WTC11 (cell line): ENCODE results near the gene PRCD. TPM values are rescaled to one million over a fixed set of nuclear protein-coding genes. Genes with fewer than 3 reads are reported as not detected.
A peak's percentile ranks its signal among the peaks of the same experiment; 100 is the strongest.

ENCODE experiments used
- ATAC-seq: fragments of 200-7000 bp; cut with Tn5 transposase; 2 replicates; pipeline ENCODE4 v1.10.0; 2021; ENCODE audit warnings: mild to moderate bottlenecking, moderate library complexity
- CTCF ChIA-PET: fragments of 300-600 bp; sonication (Branson Sonifier 250); formaldehyde crosslinking; loops from one replicate; lab custom pipeline; 2021; ENCODE audit warnings: antibody characterized with exemption; lab: Charles Lee
- POLR2A ChIA-PET: fragments of 350-600 bp; sonication (Branson Sonifier 250); formaldehyde crosslinking; loops from one replicate; lab custom pipeline; 2021; ENCODE audit warnings: antibody characterized with exemption; lab: Charles Lee
- DNase-seq: peaks from one replicate; pipeline ENCODE4 v3.0.0; 2021; ENCODE audit warnings: low spot score
- H3K27ac Mint-ChIP-seq: 2 replicates; pipeline ENCODE4 v1.8.0; 2021; ENCODE audit warnings: mixed read lengths
- H3K27me3 Mint-ChIP-seq: 2 replicates; pipeline ENCODE4 v1.8.0; 2021; ENCODE audit warnings: low read depth, mild to moderate bottlenecking, moderate library complexity, mixed read lengths
- H3K36me3 Mint-ChIP-seq: 2 replicates; pipeline ENCODE4 v1.8.0; 2021; ENCODE audit warnings: mixed read lengths
- H3K4me1 Mint-ChIP-seq: 2 replicates; pipeline ENCODE4 v1.8.0; 2022; ENCODE audit warnings: mixed read lengths
- H3K4me3 Mint-ChIP-seq: 2 replicates; pipeline ENCODE4 v1.8.0; 2021; ENCODE audit warnings: mild to moderate bottlenecking, moderate library complexity, mixed read lengths
- H3K9me3 Mint-ChIP-seq: 2 replicates; pipeline ENCODE4 v1.8.0; 2021; ENCODE audit warnings: mixed read lengths
- CDX4 ChIP-seq: fragments of 250-450 bp; sonication (Bioruptor Pico); IDR thresholded peaks from 2 replicates; pipeline ENCODE4 v1.9.0; 2021; ENCODE audit warnings: moderate library complexity, mild to moderate bottlenecking, inconsistent platforms, borderline replicate concordance
- E2F1 ChIP-seq: sonication (generic); formaldehyde crosslinking; IDR thresholded peaks from 2 replicates; pipeline ENCODE4 v1.8.0; 2022; ENCODE audit warnings: mild to moderate bottlenecking, missing genetic modification reagents
- EMX1 ChIP-seq: fragments of 250-450 bp; sonication (Bioruptor Pico); IDR thresholded peaks from 2 replicates; pipeline ENCODE4 v1.8.0; 2021; ENCODE audit warnings: mild to moderate bottlenecking
- ETV6 ChIP-seq: sonication (generic); formaldehyde crosslinking; IDR thresholded peaks from 2 replicates; pipeline ENCODE4 v1.8.1; 2022; ENCODE audit warnings: mild to moderate bottlenecking, missing genetic modification reagents
- GABPB1 ChIP-seq: sonication (generic); formaldehyde crosslinking; IDR thresholded peaks from 2 replicates; pipeline ENCODE4 v1.8.1; 2023; ENCODE audit warnings: mild to moderate bottlenecking, missing genetic modification reagents
- MAX ChIP-seq: sonication (generic); formaldehyde crosslinking; IDR thresholded peaks from 2 replicates; pipeline ENCODE4 v1.8.0; 2022; ENCODE audit warnings: mild to moderate bottlenecking, missing genetic modification reagents
- NFE2L1 ChIP-seq: sonication (generic); formaldehyde crosslinking; IDR thresholded peaks from 2 replicates; pipeline ENCODE4 v1.8.1; 2023; ENCODE audit warnings: missing genetic modification reagents
- NFYB ChIP-seq: sonication (generic); formaldehyde crosslinking; conservative IDR thresholded peaks from 2 replicates; pipeline ENCODE4 v1.8.0; 2022; ENCODE audit warnings: low read depth, missing genetic modification reagents
- NR1H2 ChIP-seq: sonication (generic); formaldehyde crosslinking; IDR thresholded peaks from 2 replicates; pipeline ENCODE4 v1.9.0; 2021; ENCODE audit warnings: mild to moderate bottlenecking, moderate library complexity, missing genetic modification reagents
- OVOL2 ChIP-seq: fragments of 250-450 bp; sonication (Bioruptor Pico); IDR thresholded peaks from 2 replicates; pipeline ENCODE4 v1.9.0; 2021; ENCODE audit warnings: mild to moderate bottlenecking, borderline replicate concordance
- PRRX2 ChIP-seq: fragments of 250-450 bp; sonication (Bioruptor Pico); IDR thresholded peaks from 2 replicates; pipeline ENCODE4 v1.8.0; 2021; ENCODE audit warnings: mild to moderate bottlenecking
- SOX15 ChIP-seq: fragments of 250-450 bp; sonication (Bioruptor Pico); IDR thresholded peaks from 2 replicates; pipeline ENCODE4 v1.9.0; 2021; ENCODE audit warnings: mild to moderate bottlenecking
- STAT6 ChIP-seq: sonication (generic); formaldehyde crosslinking; conservative IDR thresholded peaks from 2 replicates; pipeline ENCODE4 v1.8.1; 2023; ENCODE audit warnings: mild to moderate bottlenecking, low read depth, missing genetic modification reagents, moderate library complexity
- ZNF263 ChIP-seq: sonication (generic); formaldehyde crosslinking; IDR thresholded peaks from 2 replicates; pipeline ENCODE4 v1.8.1; 2022; ENCODE audit warnings: low read depth, mild to moderate bottlenecking, moderate library complexity, missing genetic modification reagents
- ZNF281 ChIP-seq: sonication (generic); formaldehyde crosslinking; IDR thresholded peaks from 2 replicates; pipeline ENCODE4 v1.8.0; 2023; ENCODE audit warnings: mild to moderate bottlenecking, missing genetic modification reagents
- ZNF416 ChIP-seq: fragments of 250-450 bp; sonication (Bioruptor Pico); IDR thresholded peaks from 2 replicates; pipeline ENCODE4 v1.9.0; 2021; ENCODE audit warnings: mild to moderate bottlenecking, inconsistent platforms
- ZNF671 ChIP-seq: fragments of 250-450 bp; sonication (Bioruptor Pico); IDR thresholded peaks from 2 replicates; pipeline ENCODE4 v1.8.0; 2021; ENCODE audit warnings: mild to moderate bottlenecking
- ZSCAN18 ChIP-seq: fragments of 250-450 bp; sonication (Bioruptor Pico); IDR thresholded peaks from 2 replicates; pipeline ENCODE4 v2.1.2; 2022; ENCODE audit warnings: mild to moderate bottlenecking, moderate library complexity
- total RNA-seq: library from RNA; stranded (reverse); gene quantifications from 3 replicates; pipeline ENCODE4 v1.2.3, GENCODE V29; 2021

The PRCD gene
- total RNA-seq, 1 experiment from 2014 or later, result 2.7 TPM

- no peak for TF ChIP-seq NR1H2 (CRISPR knock-in tag)
- TF ChIP-seq E2F1 (CRISPR knock-in tag), result no peak
- TF ChIP-seq NFE2L1 (CRISPR knock-in tag), result no peak
- TF ChIP-seq STAT6 (CRISPR knock-in tag), result no peak
- TF ChIP-seq OVOL2 (CRISPR knock-in tag), result no peak
- TF ChIP-seq ZNF416 (CRISPR knock-in tag), result no peak
- TF ChIP-seq PRRX2 (CRISPR knock-in tag), result no peak
- no peak for TF ChIP-seq SOX15
- no peak for TF ChIP-seq EMX1
- TF ChIP-seq ETV6, result no peak
These were observed 42.8 kb downstream of the PRCD start (continued) for GRCh38 chr17:76582660-76583059.

- no peaks in the 10 kb centered on the region; the same call in 1 of the 2 replicates for H3K9me3 Mint-ChIP-seq
- POLR2A ChIA-PET, result interaction anchor here (1.0 kb wide), 1 partner anchor 15 kb away, joined by 3 read pairs; a partner anchor contains a TSS
- H3K36me3 Mint-ChIP-seq, result no peaks in the 10 kb centered on the region
- peaks cover 21% of the 10 kb centered on the region for H3K4me1 Mint-ChIP-seq
- no peak for TF ChIP-seq ZNF671 (CRISPR knock-in tag)
- no peak; the same call in 1 of the 2 replicates for TF ChIP-seq MAX (CRISPR knock-in tag)
- TF ChIP-seq ZNF263 (CRISPR knock-in tag), result no peak
- TF ChIP-seq ZNF281 (CRISPR knock-in tag), result 0 out of 2 replicates have a peak, but pooled peaks have one; percentile 35
- TF ChIP-seq CDX4 (CRISPR knock-in tag), result no peak
- TF ChIP-seq ZSCAN18 (CRISPR knock-in tag), result no peak
- no peak for TF ChIP-seq NFYB (CRISPR knock-in tag)
- no peak for TF ChIP-seq GABPB1 (CRISPR knock-in tag)
- TF ChIP-seq, all 79 proteins: peak for 1
- DNase-seq (no peak), ATAC-seq (peak; percentile 10; the same call in 1 of the 2 replicates)
- CTCF ChIA-PET, result interaction anchor here (0.6 to 3.8 kb wide), 12 partner anchors 17 to 705 kb away, joined by 3 to 17 read pairs (median 4); partner anchors contain the start of gene PRCD
- H3K27ac Mint-ChIP-seq, result no peak overlapping the region
- peaks cover 89% of the 10 kb centered on the region for H3K27me3 Mint-ChIP-seq
- peak overlapping the region; percentile 71 for H3K4me3 Mint-ChIP-seq
These were observed 44.7 kb downstream of the PRCD start for GRCh38 chr17:76584427-76585032.
